ENCODE results near the gene GARIN1A.
"Not testable (repeated sequence)": the region's sequence is repeated elsewhere in the genome, so short reads cannot be mapped to it uniquely, and the experiment has no call there.

GARIN1A gene

DNA sequence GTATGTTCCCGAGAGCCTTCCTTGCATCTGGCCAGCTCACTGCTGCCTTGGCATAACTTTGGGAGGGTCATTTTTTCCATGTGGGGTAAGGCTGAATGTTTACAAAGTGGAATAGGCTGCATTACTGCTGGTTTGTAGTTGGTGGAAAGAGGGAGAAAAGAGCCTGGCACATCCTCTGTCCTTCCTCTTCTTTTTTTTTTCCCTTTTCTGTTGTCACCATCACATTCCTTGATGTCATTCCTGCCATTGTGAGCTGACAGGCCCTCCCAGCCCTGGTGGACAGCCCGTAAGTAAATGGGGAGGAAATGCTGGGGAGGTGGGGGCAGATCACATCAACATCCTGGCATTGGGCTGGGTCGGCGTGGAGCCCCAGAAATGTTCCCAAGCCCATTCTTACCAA is at the start of gene GARIN1A:
GARIN1A (plus strand) TSS at position 301 of the 400 bp plus-strand sequence. CDS start 106 bp downstream, outside the sequence.
- no peak for DNase-seq (ENCODE audit: low read depth)

DNA sequence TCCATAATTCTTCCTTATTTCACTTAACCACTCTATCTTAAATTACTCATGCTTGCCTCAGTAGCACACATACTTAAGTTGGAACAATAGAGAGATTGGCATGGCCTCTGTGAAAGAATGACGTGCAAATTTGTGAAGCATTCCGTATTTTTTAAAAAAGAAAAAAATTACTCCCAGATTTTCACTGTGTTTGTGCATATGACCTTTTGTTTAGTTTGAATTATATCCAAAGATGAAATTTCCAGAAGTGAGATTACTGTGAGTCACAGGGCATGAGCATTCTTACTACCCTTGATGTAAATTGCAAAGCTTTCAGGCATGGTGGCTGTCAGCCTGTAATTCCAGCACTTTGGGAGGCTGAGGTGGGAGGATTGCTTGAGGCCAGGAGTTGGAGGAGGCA is 45.0 kb upstream of the GARIN1A start:
- peak; percentile 9 for DNase-seq (ENCODE audit: low read depth)

DNA sequence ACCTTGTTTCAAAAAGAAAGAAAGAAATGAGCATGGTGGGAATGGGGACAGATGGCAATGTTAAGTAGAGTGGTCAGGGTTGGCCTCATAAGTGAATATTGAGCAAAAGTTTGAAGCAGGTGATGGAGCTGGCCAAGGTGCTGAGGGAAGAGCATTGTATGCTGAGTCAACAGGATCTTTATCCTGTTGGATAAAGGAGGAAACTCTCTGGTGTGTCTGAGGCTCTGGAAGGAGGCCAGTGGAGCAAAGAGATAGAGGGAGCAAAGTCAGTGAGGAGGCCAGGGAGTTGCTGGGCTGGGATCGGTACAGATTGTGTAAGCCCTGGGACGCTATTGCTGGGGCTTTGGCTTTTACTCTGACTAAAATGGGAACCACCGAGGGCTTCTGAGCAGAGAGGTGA is 38.2 kb upstream of the GARIN1A start:
- not testable (repeated sequence) for DNase-seq (ENCODE audit: low read depth)

DNA sequence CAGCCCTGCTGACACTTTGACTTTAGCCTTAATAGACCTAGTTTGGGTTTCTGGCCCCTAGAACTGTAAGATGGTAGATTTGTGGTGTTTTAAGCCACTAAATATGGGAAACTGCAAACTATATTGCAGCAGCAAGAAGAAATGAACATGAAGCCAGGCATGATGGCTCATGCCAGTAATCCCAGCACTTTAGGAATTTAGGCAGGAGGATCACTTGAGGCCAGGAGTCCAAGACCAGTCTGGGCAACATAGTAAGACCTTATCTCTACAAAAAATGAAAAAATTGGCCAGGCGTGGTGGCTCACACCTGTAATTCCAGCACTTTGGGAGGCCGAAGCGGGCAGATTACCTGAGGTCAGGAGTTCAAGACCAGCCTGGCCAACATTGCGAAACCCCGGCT is 26.9 kb upstream of the GARIN1A start:
- DNase-seq (ENCODE audit: low read depth), result not testable (repeated sequence)

DNA sequence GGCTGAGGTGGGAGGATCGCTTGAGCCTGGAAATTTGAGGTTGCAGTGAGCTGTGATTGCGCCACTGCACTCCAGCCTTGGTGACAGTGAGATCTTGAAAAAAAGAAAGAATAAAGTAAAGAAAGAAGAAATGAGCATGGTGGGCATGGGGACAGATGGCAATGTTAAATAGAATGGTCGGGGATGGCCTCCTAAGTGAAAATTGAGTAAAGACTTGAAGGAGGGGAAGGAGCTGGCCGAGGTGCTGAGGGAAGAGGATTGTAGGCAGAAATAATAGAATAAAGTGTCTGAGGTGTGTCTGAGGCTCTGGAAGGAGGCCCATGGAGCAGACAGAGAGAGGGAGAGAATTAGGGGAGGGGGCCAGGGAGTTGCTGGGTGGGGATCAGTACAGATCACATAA is 26.2 kb upstream of the GARIN1A start:
- DNase-seq (ENCODE audit: low read depth), result not testable (repeated sequence)

DNA sequence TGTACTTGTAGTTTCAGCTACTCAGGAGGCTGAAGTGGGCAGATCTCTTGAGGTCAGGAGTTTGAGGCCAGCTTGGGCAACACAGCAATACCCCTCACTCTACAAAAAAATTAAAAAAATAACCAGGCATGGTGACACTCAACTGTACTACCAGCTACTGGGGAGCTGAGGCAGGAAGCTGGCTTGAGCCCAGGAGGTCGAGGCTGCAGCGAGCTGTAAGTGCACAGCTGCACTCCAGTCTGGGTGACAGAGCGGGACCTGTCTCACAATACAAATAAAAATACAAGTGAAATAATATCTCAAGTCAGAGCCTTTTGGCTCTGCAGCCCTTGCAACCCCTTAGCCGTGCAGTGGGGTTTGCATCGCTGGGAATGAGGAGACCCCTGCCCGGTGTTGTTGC is 25.2 kb upstream of the GARIN1A start:
- not testable (repeated sequence) for DNase-seq (ENCODE audit: low read depth)

DNA sequence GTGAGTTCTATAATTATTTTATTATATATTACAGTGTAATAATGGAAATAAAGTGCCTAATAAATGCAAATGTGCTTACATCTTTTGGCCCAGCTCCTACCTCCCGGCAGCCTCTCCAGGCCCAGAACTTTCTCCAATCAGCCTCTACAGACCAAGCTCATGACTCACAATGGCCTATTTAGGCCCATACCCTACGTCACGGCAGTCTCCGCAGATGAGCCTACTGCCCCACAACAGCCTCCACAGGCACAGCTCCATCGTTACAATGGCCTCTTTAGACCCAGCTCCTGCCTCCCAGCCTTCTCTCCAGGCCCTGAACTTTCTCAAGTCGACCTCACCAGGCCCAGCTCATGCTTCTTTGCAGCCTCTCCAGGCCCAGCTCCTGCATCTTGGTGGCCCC is 21.0 kb upstream of the GARIN1A start:
- DNase-seq (ENCODE audit: low read depth), result not testable (repeated sequence)

DNA sequence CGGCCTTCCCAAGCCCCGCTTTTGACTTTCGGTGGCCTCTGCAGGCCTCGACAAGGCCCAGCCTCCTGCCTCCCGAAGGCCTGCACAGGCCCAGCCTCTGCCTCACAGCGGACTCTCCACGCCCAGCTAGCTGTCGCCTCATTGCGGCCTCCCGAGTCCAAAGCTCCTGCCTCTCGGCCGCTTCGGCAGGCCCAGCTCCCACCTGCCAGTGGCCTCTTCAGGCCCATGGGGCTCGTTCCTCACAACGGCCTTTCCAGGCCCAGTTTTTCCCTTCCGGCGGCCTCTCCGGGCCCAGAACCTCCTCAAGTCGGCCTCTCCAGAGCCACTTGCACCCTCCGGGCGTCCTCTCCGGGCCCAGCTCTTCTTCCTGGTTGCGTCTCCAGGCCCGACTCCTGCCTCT is 19.5 kb upstream of the GARIN1A start:
- not testable (repeated sequence) for DNase-seq (ENCODE audit: low read depth)

DNA sequence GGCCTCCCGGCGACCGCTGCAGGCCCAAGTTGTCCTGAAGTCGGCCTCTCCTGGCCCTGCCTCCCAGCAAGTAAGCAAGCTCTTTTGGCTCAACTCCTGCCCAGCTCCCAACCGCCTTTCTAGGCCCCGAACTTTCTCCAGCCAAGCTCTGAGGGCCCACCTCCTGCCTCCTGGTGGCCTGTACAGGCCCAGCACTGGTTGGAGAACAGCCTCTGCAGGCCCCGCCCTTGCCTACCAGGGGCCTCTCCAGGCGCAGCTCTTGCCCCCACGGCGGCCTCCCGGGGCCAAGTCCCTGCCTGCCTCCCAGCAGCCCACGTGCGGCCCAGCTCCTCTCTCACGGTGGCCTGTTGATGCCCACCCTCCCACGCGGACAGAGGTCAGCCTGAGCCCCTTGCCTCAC is 18.9 kb upstream of the GARIN1A start:
- DNase-seq (ENCODE audit: low read depth), result not testable (repeated sequence)

DNA sequence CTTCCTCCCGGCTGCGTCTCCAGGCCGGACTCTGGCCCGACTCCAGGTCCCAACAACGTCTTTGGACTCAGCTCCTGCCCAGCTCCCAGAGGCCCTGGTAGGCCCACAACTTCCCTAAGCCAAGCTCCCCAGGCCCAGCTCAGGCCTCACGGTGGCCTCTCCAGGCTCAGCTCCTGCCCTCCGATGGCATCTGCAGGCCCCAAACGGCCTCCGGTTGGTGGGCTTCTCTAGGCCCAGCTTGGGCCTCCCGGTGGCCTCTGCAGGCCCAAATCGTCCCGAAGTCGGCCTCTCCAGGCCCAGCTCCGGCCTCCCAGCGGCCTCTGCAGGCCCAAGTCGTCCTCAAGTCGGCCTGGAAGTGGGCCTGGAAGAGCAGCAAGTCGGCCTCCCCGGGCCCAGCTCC is 18.0 kb upstream of the GARIN1A start:
- not testable (repeated sequence) for DNase-seq (ENCODE audit: low read depth)

DNA sequence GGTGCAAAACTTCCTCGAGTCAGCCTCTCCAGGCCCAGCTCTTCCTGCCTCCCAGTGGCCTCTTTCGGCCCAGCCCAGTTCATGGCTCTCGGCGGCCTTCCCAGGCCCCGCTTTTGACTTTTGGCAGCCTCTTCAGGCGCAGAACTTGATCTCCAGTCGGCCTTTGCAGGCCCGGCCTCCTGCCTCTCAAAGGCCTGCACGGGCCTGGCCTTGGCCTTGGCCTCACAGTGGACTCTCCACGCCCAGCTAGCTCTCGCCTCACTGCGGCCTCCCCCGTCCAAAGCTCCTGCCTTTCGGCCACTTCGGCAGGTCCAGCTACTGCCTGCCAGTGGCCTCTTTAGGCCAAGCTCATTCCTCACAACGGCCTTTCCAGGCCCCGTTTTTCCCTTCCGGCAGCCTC is 17.6 kb upstream of the GARIN1A start:
- DNase-seq (ENCODE audit: low read depth), result not testable (repeated sequence)

DNA sequence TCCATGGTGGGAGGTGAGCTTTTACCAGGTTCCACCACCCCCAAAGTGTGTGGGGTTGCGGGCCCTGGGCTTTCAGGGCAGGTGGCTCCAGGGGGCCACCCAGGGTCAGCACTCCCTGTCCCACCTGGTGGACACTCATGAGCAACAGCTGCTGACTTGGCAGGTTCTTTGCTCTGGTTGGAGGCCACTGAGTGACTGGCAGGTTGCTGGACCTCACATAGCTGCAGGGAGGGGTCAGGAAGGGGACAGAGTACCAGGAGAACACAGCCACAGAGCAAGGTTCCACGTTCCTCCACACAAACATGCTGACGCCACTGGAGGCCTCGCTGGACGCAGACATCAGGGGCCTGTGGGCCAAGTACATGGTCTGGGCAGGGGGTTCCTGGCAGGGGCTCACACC is 13.7 kb upstream of the GARIN1A start:
- DNase-seq (ENCODE audit: low read depth), result not testable (repeated sequence)

DNA sequence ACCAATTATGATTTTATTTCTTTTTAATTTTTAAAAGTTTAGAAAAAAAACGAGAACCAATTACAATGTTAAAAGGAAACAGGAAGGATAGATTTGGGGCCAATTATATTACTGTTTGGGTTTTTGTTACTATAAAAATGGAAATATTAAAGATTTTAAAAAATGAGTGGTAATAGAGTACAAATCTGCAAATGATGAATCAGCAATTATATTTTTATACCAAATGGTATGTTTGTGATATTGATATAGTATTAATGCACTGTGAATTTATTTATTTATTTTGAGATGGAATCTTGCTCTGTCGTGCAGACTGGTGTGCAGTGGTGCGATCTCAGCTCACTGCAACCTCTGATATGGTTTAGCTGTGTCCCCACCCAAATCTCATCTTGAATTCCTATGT is 11.5 kb upstream of the GARIN1A start:
- no peak for DNase-seq (ENCODE audit: low read depth)

DNA sequence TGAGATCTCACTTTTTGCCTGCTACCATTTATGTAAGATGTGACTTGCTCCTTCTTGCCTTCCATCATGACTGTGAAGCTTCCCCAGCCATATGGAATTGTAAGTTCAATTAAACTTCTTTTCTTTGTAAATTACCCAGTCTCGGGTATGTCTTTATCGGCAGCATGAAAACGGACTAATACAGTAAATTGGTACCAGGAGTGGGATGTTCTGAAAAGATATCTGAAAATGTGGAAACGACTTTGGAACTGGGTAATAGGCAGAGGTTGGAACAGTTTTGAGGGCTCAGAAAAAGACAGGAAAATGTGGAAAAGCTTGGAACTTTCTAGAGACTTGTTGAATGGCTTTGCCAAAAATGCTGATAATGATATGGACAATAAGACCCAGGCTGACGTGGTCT is 10.6 kb upstream of the GARIN1A start:
- DNase-seq (ENCODE audit: low read depth), result no peak

DNA sequence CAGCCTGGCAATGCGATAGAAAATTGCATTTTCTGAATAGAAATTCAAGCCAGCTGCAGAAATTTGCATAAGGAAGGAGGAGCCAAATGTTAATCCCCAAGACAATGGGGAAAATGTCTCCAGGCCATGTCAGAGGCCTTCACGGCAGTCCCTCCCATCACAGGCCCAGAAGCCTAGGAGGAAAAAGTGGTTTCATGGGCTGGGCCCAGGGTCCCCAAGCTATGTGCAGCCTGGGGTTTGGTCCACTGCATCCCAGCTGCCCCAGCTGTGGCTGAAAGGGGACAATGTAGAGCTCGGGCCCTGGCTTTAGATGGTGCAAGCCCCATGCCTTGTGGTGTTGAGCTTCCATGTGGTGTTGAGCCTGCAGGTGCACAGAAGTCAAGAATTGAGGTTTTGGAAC is 10.0 kb upstream of the GARIN1A start:
- DNase-seq (ENCODE audit: low read depth), result no peak

DNA sequence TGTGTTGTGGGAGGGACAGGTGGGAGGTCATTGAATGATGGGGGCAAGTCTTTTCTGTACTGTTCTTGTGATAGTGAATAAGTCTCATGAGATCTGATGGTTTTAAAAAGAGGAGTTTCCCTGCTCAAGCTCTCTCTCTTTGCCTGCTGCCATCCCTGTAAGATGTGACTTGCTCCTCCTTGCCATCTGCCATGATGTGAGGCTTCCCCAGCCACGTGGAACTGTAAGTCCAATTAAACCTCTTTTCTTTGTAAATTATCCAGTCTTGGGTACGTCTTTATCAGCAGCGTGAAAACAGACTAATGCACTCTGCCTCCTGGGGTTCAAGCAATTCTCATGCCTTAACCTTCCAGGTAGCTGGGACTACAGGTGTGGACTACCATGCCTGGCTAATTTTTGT is 8.9 kb upstream of the GARIN1A start:
- not testable (repeated sequence) for DNase-seq (ENCODE audit: low read depth)

DNA sequence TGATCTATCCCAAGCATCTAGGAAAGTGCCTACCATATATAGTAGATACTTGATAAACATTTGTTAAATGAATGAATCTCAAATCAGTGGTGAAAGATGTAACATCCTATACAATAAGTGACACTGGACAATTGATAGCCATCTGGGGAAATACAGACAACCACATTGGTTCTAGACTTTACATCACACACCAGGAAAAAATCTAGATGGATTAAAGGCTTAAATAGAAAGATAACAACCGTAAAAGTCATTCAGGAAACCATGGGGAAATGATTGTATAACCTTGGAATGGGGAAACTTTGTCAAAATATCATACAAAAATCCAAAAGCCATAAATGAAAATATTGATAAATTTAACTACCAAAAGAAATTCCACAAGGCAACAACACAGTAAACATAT is 7.0 kb upstream of the GARIN1A start:
- no peak for DNase-seq (ENCODE audit: low read depth)

DNA sequence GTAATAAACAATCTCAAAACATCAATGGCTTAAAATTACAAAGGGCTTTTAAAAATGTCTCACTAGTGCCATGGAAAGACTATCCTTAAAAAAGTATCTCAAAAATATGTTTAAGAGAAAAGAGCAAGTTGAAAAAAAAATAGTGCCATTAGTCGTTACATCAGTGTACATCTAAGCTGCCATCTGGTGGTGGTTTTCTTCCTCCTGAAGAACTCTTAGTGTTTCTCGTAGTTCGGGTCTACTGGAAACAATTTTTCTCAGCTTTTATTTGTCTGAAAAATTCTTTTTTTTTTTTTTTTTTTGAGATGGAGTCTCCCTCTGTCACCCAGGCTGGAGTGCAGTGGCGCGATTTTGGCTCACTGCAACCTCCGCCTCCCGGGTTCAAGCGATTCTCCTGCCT is 5.9 kb upstream of the GARIN1A start:
- DNase-seq (ENCODE audit: low read depth), result no peak

DNA sequence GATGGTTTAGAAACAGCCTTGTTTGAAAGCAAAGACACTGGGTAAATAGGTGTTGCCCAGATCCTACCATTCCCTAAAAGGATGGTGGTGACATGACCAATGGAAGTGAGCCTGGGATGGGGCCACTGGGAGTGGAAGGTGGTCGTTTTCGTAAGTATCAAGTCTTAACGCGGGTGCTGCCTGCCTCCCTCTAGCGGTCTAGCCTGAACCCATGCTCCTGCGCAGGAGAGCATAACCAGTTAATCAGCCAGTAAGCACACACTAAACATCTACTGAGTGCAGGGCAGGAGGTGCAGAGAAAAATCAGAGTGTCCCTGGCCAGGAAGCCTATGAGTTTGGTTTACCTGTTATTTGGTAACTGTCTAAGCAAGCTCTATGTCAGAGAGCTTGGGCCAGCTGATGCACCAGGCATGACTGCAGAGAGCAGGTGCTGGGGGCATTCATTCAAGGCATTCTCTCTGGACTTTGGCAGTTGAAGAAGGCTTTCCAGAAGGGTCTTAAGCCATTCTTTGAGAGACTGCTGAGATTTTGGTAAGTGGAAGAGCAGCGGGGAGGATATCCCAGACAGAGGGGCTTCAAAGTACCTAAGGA is 930 bp downstream of the GARIN1A start:
- DNase-seq (ENCODE audit: low read depth), result no peak

DNA sequence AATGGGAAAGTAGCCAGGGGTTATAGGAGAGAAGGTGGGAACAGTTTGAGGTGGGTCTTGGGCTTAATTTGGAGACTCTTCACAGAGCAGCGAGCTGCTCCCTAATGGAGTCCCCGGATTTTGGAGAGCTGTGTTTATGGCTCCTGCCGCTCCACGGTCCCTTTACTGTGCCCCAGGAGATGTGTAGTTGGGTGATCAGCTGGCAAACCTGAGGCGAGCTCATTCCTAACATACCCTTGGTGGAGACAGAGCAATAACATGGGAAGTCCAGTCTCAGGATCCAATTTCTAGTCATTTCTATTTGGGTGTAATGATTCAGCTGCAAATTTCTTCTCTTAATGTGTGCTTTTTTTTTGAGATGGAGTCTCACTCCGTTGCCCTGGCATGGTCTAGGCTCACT is 1.5 kb downstream of the GARIN1A start:
- no peak for DNase-seq (ENCODE audit: low read depth)

DNA sequence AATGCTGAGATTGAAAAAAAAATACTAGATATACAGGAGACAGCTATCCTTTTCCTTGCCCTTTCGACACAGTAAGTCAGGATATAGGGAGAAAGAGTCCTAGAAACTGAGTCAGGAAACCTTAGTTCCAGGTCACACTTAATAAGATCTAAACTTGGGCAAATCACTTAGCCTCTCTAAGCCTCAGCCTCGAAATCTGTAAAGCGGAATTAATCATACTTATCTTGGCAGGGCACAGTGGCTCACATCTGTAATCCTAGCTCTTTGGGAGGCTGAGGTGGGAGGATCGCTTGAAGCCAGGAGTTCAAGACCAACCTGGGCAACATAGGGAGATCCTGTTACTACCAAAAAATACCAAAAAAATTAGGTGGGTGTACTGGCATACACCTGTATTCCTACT is 4.6 kb downstream of the GARIN1A start:
- DNase-seq (ENCODE audit: low read depth), result no peak

DNA sequence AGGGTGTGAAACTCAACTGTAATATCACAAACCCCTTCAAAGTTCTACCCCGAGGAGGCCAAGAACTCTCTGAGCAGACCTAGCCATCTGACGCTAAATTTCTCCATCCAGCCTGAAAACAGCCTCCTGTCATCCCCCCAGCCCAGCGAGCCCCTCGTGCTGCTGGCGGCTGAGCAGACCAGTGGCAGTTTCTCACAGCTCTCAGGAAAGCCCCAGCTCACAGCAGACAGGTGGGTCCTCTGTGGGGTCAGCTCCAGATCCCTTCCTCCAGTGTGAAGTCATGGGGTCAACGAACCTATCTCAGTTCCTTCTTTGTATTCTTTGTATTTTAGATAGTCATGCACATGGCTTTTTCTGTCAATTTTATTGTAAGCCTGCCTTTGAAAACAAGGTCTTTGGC is 7.8 kb downstream of the GARIN1A start:
- no peak for DNase-seq (ENCODE audit: low read depth)

DNA sequence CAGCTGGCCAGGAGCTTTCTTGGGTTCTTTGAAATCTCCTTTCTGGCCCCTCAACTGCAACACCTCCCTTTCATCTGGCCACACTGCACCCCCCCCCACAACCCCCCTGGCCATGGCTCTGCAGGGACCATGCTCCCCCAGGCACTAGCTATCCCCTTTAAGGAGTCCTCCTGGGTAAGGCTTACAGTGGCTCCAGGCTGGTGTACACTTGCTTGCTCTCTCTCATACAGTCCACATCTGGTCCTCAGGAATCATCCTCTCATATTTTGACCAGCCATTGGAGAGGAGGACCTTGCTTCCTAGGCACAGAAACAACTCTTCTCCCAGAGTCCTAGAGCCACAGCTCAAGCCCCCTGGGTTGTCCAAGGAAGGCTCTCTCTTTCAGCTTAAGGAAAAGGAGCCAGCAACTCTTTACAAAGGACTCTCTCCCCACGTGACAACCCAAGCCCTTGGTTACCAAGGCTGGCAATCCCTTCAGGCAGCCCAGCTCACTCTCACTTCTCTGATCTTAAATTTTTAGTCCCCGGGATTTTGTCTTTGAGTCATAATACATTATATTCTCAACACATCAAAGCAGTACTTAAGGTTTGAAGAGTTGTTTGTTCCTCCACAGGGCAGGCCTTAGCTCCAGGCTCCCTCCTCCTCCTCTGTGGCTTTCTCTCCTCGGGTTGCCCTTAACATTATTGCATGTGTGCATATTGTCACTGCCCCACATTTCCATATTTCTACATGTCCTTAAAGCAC is 9.9 kb downstream of the GARIN1A start:
- DNase-seq (ENCODE audit: low read depth), result no peak

DNA sequence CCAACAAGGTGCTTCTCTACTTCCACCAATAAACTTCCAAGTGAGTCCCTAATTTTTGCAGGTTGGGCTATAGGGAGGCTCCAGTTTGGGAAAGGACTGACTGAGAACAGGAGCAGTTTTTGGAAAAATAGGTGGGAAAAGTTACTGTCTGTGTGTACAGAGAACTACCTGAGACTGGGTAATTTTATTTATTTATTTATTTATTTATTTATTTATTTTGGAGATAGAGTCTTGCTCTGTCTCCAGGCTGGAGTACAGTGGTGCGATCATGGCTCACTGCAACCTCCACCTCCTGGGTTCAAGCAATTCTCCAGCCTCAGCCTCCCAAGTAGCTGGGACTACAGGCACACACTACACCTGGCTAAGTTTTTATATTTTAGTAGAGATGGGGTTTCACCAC is 11.2 kb downstream of the GARIN1A start:
- DNase-seq (ENCODE audit: low read depth), result not testable (repeated sequence)
